Measurements from ENCODE around the gene HDAC8.
A peak's percentile ranks its signal among the peaks of the same experiment; 100 is the strongest.
"Not testable (repeated sequence)": the region's sequence is repeated elsewhere in the genome, so short reads cannot be mapped to it uniquely, and the experiment has no call there.

HDAC8 gene

GRCh38 chrX:72349190-72349589, 223.5 kb downstream of the HDAC8 start:
- peaks cover 18% of the 10 kb centered on the region for H3K4me1 Mint-ChIP-seq
- no peaks in the 10 kb centered on the region for H3K36me3 Mint-ChIP-seq
- peak; percentile 92 for ATAC-seq

GRCh38 chrX:72348247-72348979, 224.2 kb downstream of the HDAC8 start:
- peaks cover 18% of the 10 kb centered on the region for H3K4me1 Mint-ChIP-seq
- H3K36me3 Mint-ChIP-seq = no peaks in the 10 kb centered on the region
- DNase-seq (ENCODE audit: low spot score in 2 of 2) (peak in 1 of 2 donors; percentile 49), ATAC-seq (peak; percentile 91)
- H3K9me3 Mint-ChIP-seq = no peaks in the 10 kb centered on the region
- H3K4me3 Mint-ChIP-seq = peak overlapping the region; percentile 66
- H3K27ac Mint-ChIP-seq = peak overlapping the region; percentile 90

More at GRCh38 chrX:72349190-72349589, 223.5 kb downstream of the HDAC8 start:
- Mint-ChIP-seq H3K9me3 (no peaks in the 10 kb centered on the region), H3K4me3 (peak overlapping the region; percentile 66), H3K27ac (peak overlapping the region; percentile 90)
- peak in 1 of 2 donors; percentile 50 for DNase-seq (ENCODE audit: low spot score in 2 of 2)

- Mint-ChIP-seq H3K4me3 (no peak overlapping the region), H3K36me3 (no peaks in the 10 kb centered on the region), H3K27ac (no peak overlapping the region), H3K4me1 (peaks cover 18% of the 10 kb centered on the region), H3K9me3 (no peaks in the 10 kb centered on the region)
- DNase-seq (ENCODE audit: low spot score in 2 of 2) (no peak), ATAC-seq (no peak)
Observed at GRCh38 chrX:72347366-72347765, 225.3 kb downstream of the HDAC8 start.

- DNase-seq (ENCODE audit: low spot score in 2 of 2) = no peak
- Mint-ChIP-seq H3K36me3 (no peaks in the 10 kb centered on the region), H3K4me1 (peaks cover 18% of the 10 kb centered on the region), H3K4me3 (no peak overlapping the region), H3K27ac (no peak overlapping the region), H3K9me3 (no peaks in the 10 kb centered on the region)
- ATAC-seq = no peak
Observed at GRCh38 chrX:72346302-72346949, 226.2 kb downstream of the HDAC8 start.

- no peaks in the 10 kb centered on the region for H3K9me3 Mint-ChIP-seq
- no peak for ATAC-seq
- no peak overlapping the region for H3K27ac Mint-ChIP-seq
- H3K4me1 Mint-ChIP-seq = no peaks in the 10 kb centered on the region
- no peak overlapping the region for H3K4me3 Mint-ChIP-seq
- no peaks in the 10 kb centered on the region for H3K36me3 Mint-ChIP-seq
- DNase-seq (ENCODE audit: low spot score in 2 of 2) = no peak
Observed at GRCh38 chrX:72340626-72341025, 232.0 kb downstream of the HDAC8 start.

- DNase-seq (ENCODE audit: low spot score in 2 of 2) = no peak
- H3K9me3 Mint-ChIP-seq = no peaks in the 10 kb centered on the region
- H3K36me3 Mint-ChIP-seq = no peaks in the 10 kb centered on the region
- no peak overlapping the region for H3K4me3 Mint-ChIP-seq
- H3K4me1 Mint-ChIP-seq = no peaks in the 10 kb centered on the region
- no peak for ATAC-seq
- no peak overlapping the region for H3K27ac Mint-ChIP-seq
Observed at GRCh38 chrX:72340041-72340440, 232.6 kb downstream of the HDAC8 start.

- ATAC-seq = no peak
- DNase-seq (ENCODE audit: low spot score in 2 of 2) = no peak
- no peaks in the 10 kb centered on the region for H3K9me3 Mint-ChIP-seq
- H3K27ac Mint-ChIP-seq = no peak overlapping the region
- H3K4me3 Mint-ChIP-seq = no peak overlapping the region
- H3K4me1 Mint-ChIP-seq = no peaks in the 10 kb centered on the region
- peaks cover 6% of the 10 kb centered on the region for H3K36me3 Mint-ChIP-seq
Observed at GRCh38 chrX:72330131-72330530, 242.5 kb downstream of the HDAC8 start.

- Mint-ChIP-seq H3K4me1 (no peaks in the 10 kb centered on the region), H3K27ac (no peak overlapping the region), H3K4me3 (no peak overlapping the region), H3K9me3 (no peaks in the 10 kb centered on the region), H3K36me3 (peaks cover 3% of the 10 kb centered on the region)
- DNase-seq (ENCODE audit: low spot score in 2 of 2) = no peak
- ATAC-seq = no peak
Observed at GRCh38 chrX:72326605-72327300, 245.9 kb downstream of the HDAC8 start.

GRCh38 chrX:72319651-72320050, 253.0 kb downstream of the HDAC8 start:
- not testable (repeated sequence) for H3K9me3 Mint-ChIP-seq, H3K27ac Mint-ChIP-seq

GRCh38 chrX:72317139-72317538, 255.5 kb downstream of the HDAC8 start:
- no peak overlapping the region for H3K27ac Mint-ChIP-seq
- DNase-seq (ENCODE audit: low spot score in 2 of 2) (no peak), ATAC-seq (no peak)
- H3K9me3 Mint-ChIP-seq = no peaks in the 10 kb centered on the region
- H3K4me3 Mint-ChIP-seq = no peak overlapping the region
- H3K4me1 Mint-ChIP-seq = no peaks in the 10 kb centered on the region
- no peaks in the 10 kb centered on the region for H3K36me3 Mint-ChIP-seq

More at GRCh38 chrX:72319651-72320050, 253.0 kb downstream of the HDAC8 start:
- not testable (repeated sequence) for H3K4me1 Mint-ChIP-seq; DNase-seq (ENCODE audit: low spot score in 2 of 2); H3K4me3 Mint-ChIP-seq; H3K36me3 Mint-ChIP-seq; ATAC-seq

GRCh38 chrX:72316408-72317110, 256.1 kb downstream of the HDAC8 start:
- DNase-seq (ENCODE audit: low spot score in 2 of 2) (no peak), ATAC-seq (no peak)
- Mint-ChIP-seq H3K27ac (no peak overlapping the region), H3K36me3 (no peaks in the 10 kb centered on the region), H3K9me3 (no peaks in the 10 kb centered on the region), H3K4me3 (no peak overlapping the region), H3K4me1 (no peaks in the 10 kb centered on the region)

- Mint-ChIP-seq H3K36me3 (no peaks in the 10 kb centered on the region), H3K9me3 (no peaks in the 10 kb centered on the region), H3K27ac (no peak overlapping the region), H3K4me3 (no peak overlapping the region), H3K4me1 (no peaks in the 10 kb centered on the region)
- ATAC-seq (no peak), DNase-seq (ENCODE audit: low spot score in 2 of 2) (no peak)
Observed at GRCh38 chrX:72314881-72315280, 257.8 kb downstream of the HDAC8 start.

GRCh38 chrX:72313707-72314641, 258.7 kb downstream of the HDAC8 start:
- Mint-ChIP-seq H3K27ac (no peak overlapping the region), H3K4me3 (no peak overlapping the region), H3K4me1 (no peaks in the 10 kb centered on the region), H3K9me3 (no peaks in the 10 kb centered on the region), H3K36me3 (no peaks in the 10 kb centered on the region)
- no peak for DNase-seq (ENCODE audit: low spot score in 2 of 2)
- no peak for ATAC-seq

GRCh38 chrX:72312311-72312940, 260.2 kb downstream of the HDAC8 start:
- H3K4me1 Mint-ChIP-seq = peaks cover 9% of the 10 kb centered on the region
- no peaks in the 10 kb centered on the region for H3K9me3 Mint-ChIP-seq
- no peak overlapping the region for H3K27ac Mint-ChIP-seq
- DNase-seq (ENCODE audit: low spot score in 2 of 2) = no peak
- no peak overlapping the region for H3K4me3 Mint-ChIP-seq
- H3K36me3 Mint-ChIP-seq = peaks cover 1% of the 10 kb centered on the region
- ATAC-seq = no peak

Measured in stimulated activated effector memory CD8-positive, alpha-beta T cell treated with anti-CD3 and anti-CD28 coated beads, Interleukin-12 subunit alpha, Interleukin-12 subunit beta, amount 100 ng/mL, for 72 hours (primary cell).